Esophagus squamous epithelium (tissue), 5 donors: Measurements from ENCODE around the gene MANSC4. TPM values are rescaled to one million over a fixed set of nuclear protein-coding genes. Genes with fewer than 3 reads are reported as not detected.

ENCODE experiments used
- DNase-seq: peaks from one replicate; lab custom pipeline; 2025; lab: John Stamatoyannopoulos, UW
- H3K27ac ChIP-seq, 4 donors: fragments of 200-600 bp; sonication (generic); one replicate each; pipeline ENCODE4 v1.5.1; 2016 to 2019; ENCODE audit warnings: mild to moderate bottlenecking in 1 of 4
- H3K27me3 ChIP-seq, 4 donors: fragments of 200-600 bp; sonication (generic); 1 replicate in 3 of 4; 2 replicates in 1 of 4; pipeline versions ENCODE4 v1.5.1 to v1.6.0; 2017 to 2021; ENCODE audit warnings: antibody characterized with exemption in 1 of 4
- H3K36me3 ChIP-seq, 3 donors: fragments of 200-600 bp; sonication (generic); one replicate each; pipeline ENCODE4 v1.5.1; 2016 to 2019
- H3K4me1 ChIP-seq, 3 donors: fragments of 200-600 bp; sonication (generic); one replicate each; pipeline ENCODE4 v1.5.1; 2017 to 2019
- H3K4me3 ChIP-seq, 4 donors: fragments of 200-600 bp; sonication (generic); 1 replicate in 3 of 4; 2 replicates in 1 of 4; pipeline ENCODE4 v1.5.1; 2016 to 2019; ENCODE audit warnings: mild to moderate bottlenecking in 2 of 4, moderate library complexity in 1 of 4
- H3K9me3 ChIP-seq, 3 donors: fragments of 200-600 bp; sonication (generic); one replicate each; pipeline ENCODE4 v1.5.1; 2016 to 2019
- POLR2A ChIP-seq, 4 donors: fragments of 450-650 bp; IDR thresholded peaks; one replicate each; pipeline ENCODE4 v1.6.1; 2017; ENCODE audit warnings: antibody characterized with exemption in 4 of 4, mild to moderate bottlenecking in 4 of 4, moderate library complexity in 3 of 4
- WGBS, 2 donors: methylation state at CpG; one replicate each; pipeline ENCODE4 v1.1.5; 2018; 5-methylcytosine and 5-hydroxymethylcytosine counted together
- intact Hi-C: fragments of 100-400 bp; cut with DNase I; formaldehyde crosslinking; loops from one replicate; pipeline ENCODE4 v1.15.0; 2022
- total RNA-seq, 4 donors: library from RNA; depleted of rRNA; stranded (reverse); fragments of >200 nt; gene quantifications; one replicate each; pipeline ENCODE4 v1.1.0, GENCODE V29; 2016
- TF ChIP-seq, protein P1 (sequence below), 6 experiments: fragments of 450-650 bp in 4 of 6; fragments of 200-600 bp in 2 of 6; sonication (generic) in 2 of 6; IDR thresholded peaks; one replicate each; pipeline ENCODE4 v1.5.1; 2016 to 2019; ENCODE audit warnings: antibody characterized with exemption in 6 of 6, mild to moderate bottlenecking in 4 of 6, moderate library complexity in 4 of 6
- donor health status: DM: yes; HTN: yes; CAD: no.

MANSC4 gene
- total RNA-seq, 4 donors from 2014 or later = not detected

DNA sequence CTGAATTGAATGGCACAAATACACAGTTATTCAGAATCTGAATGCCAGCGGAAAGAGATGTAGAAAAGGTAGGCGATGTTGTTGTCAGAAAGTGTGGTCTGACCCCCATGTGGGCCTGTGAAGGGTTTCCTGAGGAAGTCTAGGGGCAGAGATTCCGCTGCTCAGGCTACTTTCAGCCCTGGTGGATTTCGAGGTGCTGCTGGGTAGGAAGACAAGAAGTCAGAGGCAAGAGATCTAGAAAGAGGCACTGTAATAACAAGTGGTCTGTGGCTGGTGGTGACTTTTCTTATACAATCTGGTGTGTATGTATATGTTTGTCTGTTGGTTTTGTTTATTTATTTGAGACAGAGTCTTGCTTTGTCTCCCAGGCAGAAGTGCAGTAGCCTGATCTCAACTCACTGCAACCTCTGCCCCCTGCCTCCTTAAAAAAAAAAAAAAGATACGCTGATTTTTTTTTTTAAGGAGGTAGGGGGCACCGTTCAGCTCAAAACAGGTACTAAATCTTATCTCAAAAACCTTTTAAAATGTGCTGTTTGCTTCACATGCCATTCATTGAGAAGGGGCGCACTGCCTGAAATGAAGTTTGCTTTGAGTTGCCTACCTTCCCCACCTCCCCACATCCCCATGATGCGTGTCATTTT lies 27.1 kb upstream of the MANSC4 start:
- intact Hi-C loops = no loop called here
- no peak overlapping the region for H3K4me3 ChIP-seq
- no peaks in the 10 kb centered on the region for H3K9me3 ChIP-seq
- TF ChIP-seq, protein P1, sequence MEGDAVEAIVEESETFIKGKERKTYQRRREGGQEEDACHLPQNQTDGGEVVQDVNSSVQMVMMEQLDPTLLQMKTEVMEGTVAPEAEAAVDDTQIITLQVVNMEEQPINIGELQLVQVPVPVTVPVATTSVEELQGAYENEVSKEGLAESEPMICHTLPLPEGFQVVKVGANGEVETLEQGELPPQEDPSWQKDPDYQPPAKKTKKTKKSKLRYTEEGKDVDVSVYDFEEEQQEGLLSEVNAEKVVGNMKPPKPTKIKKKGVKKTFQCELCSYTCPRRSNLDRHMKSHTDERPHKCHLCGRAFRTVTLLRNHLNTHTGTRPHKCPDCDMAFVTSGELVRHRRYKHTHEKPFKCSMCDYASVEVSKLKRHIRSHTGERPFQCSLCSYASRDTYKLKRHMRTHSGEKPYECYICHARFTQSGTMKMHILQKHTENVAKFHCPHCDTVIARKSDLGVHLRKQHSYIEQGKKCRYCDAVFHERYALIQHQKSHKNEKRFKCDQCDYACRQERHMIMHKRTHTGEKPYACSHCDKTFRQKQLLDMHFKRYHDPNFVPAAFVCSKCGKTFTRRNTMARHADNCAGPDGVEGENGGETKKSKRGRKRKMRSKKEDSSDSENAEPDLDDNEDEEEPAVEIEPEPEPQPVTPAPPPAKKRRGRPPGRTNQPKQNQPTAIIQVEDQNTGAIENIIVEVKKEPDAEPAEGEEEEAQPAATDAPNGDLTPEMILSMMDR (IDR thresholded peaks at IDR 0.05) = no peak
- no peak for TF ChIP-seq POLR2A (IDR thresholded peaks at IDR 0.05)
- H3K27ac ChIP-seq = no peak overlapping the region
- 55% methylated on average over 8 of the region's 8 CpGs for WGBS, 2 donors
- H3K27me3 ChIP-seq = peaks cover 0 to 11% (median 0%) of the 10 kb centered on the region in 4 donors
- H3K4me1 ChIP-seq = no peaks in the 10 kb centered on the region
- no peaks in the 10 kb centered on the region for H3K36me3 ChIP-seq
- no peak for DNase-seq

DNA sequence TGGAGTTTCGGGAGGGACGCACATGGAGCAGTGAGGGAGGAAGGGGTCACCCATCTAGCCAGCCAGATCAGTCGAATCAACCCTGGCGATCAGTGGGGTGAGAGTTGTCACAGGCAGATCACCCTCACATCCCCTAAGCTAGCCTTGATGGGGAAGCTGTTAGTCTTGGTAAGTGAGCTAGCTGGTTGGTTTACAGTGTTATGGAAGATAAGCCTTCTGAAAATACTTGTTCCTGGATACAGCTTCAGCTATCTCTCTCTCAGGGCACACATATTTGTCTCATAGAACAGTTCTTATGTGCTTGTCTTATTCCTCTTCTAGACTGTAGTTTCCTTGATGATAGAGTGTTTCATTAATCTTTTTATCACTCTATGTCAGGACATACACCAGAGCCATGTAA lies 26.2 kb upstream of the MANSC4 start:
- H3K4me3 ChIP-seq = no peak overlapping the region
- peaks cover 0 to 11% (median 0%) of the 10 kb centered on the region in 4 donors for H3K27me3 ChIP-seq
- no peaks in the 10 kb centered on the region for H3K4me1 ChIP-seq
- intact Hi-C loops = no loop called here
- H3K27ac ChIP-seq = no peak overlapping the region
- DNase-seq = no peak
- TF ChIP-seq POLR2A (IDR thresholded peaks at IDR 0.05) = no peak
- TF ChIP-seq, protein P1 (IDR thresholded peaks at IDR 0.05) = no peak
- H3K36me3 ChIP-seq = peaks cover 0 to 2% (median 0%) of the 10 kb centered on the region in 3 donors
- 84% methylated on average over 3 of the region's 4 CpGs; no CpG with 5 or more reads in 1 of the 2 donors for WGBS, 2 donors
- no peaks in the 10 kb centered on the region for H3K9me3 ChIP-seq

DNA sequence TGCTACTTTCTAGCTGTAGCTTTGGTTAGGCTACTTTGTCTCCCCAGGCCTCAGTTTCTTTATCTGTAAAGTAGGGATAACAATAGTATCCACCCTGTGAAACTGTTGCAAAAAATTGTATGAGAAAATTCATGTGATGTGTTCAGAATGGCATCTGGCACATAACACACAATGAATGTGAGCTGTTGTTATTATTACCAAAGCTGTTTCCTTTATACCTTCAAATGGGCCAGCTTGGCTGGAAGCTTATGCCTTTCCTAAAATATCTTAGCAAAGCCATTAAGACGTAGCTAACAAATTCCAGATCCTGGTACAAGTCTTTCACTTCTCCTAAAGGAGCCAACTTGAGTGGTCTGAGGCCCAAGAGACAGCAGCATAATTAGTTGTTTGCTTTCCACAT lies 25.2 kb upstream of the MANSC4 start:
- peaks cover 0 to 7% (median 0%) of the 10 kb centered on the region in 3 donors for H3K36me3 ChIP-seq
- no peaks in the 10 kb centered on the region for H3K9me3 ChIP-seq
- intact Hi-C loops = no loop called here
- H3K27ac ChIP-seq = no peak overlapping the region
- no peak for DNase-seq
- H3K27me3 ChIP-seq = peaks cover 0 to 7% (median 0%) of the 10 kb centered on the region in 4 donors
- WGBS, 2 donors = 40 to 50% methylated on average over 1 of the region's 1 CpG
- TF ChIP-seq, protein P1 (IDR thresholded peaks at IDR 0.05) = no peak
- no peak for TF ChIP-seq POLR2A (IDR thresholded peaks at IDR 0.05)
- H3K4me1 ChIP-seq = no peaks in the 10 kb centered on the region
- H3K4me3 ChIP-seq = no peak overlapping the region

DNA sequence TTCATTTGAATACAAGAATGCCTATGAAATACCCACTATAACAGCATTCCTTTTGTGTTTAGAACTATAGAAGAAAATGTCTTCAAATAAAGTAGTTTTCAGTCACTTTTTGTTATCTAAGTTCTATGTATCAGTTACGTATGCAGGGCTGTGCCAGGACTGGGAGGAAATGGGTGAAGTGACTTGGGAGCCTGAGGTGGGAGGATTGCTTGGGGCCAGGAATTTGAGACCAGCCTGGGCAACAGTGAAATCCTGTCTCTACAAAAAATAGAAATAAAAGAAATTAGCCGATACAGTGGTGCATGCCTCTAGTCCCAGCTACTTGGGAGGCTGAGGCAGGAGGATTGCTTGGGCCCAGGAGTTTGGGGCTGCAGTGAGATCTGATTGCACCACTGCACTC lies 22.9 kb upstream of the MANSC4 start:
- no peak for DNase-seq
- intact Hi-C loops = no loop called here
- H3K4me1 ChIP-seq = no peaks in the 10 kb centered on the region
- H3K27me3 ChIP-seq = peaks cover 0 to 5% (median 0%) of the 10 kb centered on the region in 4 donors
- H3K4me3 ChIP-seq = no peak overlapping the region
- TF ChIP-seq, protein P1 (IDR thresholded peaks at IDR 0.05) = no peak
- no peak for TF ChIP-seq POLR2A (IDR thresholded peaks at IDR 0.05)
- WGBS, 2 donors = 91 to 93% methylated on average over 2 of the region's 2 CpGs
- H3K27ac ChIP-seq = no peak overlapping the region
- peaks cover 0 to 24% (median 2%) of the 10 kb centered on the region in 3 donors for H3K36me3 ChIP-seq
- H3K9me3 ChIP-seq = no peaks in the 10 kb centered on the region

DNA sequence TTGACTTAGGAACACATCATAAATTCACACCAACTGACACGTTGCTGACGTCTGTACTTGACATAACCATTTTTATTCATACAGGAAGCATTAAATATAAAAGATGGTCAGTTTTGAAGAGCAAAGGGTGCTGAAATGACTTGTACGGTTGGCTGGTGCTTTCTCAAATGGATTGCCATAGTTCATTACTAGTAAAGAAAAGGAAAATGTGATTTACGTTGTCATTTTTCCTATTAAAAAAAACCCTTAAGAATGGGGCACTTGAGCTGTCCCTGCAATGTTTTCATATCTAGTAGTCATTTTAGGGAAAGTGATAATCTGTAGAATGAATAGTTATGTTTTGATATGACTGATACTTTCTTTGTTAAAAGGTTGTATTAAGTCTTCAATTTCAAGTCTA lies 22.5 kb upstream of the MANSC4 start:
- intact Hi-C loops = no loop called here
- H3K4me1 ChIP-seq = no peaks in the 10 kb centered on the region
- peaks cover 0 to 5% (median 0%) of the 10 kb centered on the region in 4 donors for H3K27me3 ChIP-seq
- H3K36me3 ChIP-seq = peaks cover 0 to 28% (median 5%) of the 10 kb centered on the region in 3 donors
- no peak overlapping the region for H3K4me3 ChIP-seq
- H3K9me3 ChIP-seq = no peaks in the 10 kb centered on the region
- WGBS, 2 donors = 55% methylated on average over 4 of the region's 4 CpGs
- DNase-seq = no peak
- TF ChIP-seq, protein P1 (IDR thresholded peaks at IDR 0.05) = no peak
- no peak for TF ChIP-seq POLR2A (IDR thresholded peaks at IDR 0.05)
- H3K27ac ChIP-seq = no peak overlapping the region
